Stimulated activated naive CD8-positive, alpha-beta T cell treated with anti-CD3 and anti-CD28 coated beads, Interleukin-15, Interleukin-2, amounts not matched to agents 100 ng/mL and 50 ng/mL, for 24 hours (primary cell): ENCODE data around the gene RAB11FIP3.

Source experiments
- H3K27ac Mint-ChIP-seq: one replicate; pipeline ENCODE4 v1.8.0; 2021; ENCODE audit warnings: mild to moderate bottlenecking, mixed read lengths
- H3K27me3 Mint-ChIP-seq: one replicate; pipeline ENCODE4 v1.8.0; 2021; ENCODE audit warnings: mixed read lengths
- H3K36me3 Mint-ChIP-seq: one replicate; pipeline ENCODE4 v1.8.0; 2021; ENCODE audit warnings: low read depth, mixed read lengths
- H3K4me1 Mint-ChIP-seq: one replicate; pipeline ENCODE4 v1.8.0; 2021; ENCODE audit warnings: low read depth, mixed read lengths
- H3K4me3 Mint-ChIP-seq: one replicate; pipeline ENCODE4 v1.8.0; 2021; ENCODE audit warnings: mild to moderate bottlenecking, mixed read lengths
- H3K9me3 Mint-ChIP-seq: one replicate; pipeline ENCODE4 v1.8.0; 2021; ENCODE audit warnings: mixed read lengths

RAB11FIP3 gene

DNA sequence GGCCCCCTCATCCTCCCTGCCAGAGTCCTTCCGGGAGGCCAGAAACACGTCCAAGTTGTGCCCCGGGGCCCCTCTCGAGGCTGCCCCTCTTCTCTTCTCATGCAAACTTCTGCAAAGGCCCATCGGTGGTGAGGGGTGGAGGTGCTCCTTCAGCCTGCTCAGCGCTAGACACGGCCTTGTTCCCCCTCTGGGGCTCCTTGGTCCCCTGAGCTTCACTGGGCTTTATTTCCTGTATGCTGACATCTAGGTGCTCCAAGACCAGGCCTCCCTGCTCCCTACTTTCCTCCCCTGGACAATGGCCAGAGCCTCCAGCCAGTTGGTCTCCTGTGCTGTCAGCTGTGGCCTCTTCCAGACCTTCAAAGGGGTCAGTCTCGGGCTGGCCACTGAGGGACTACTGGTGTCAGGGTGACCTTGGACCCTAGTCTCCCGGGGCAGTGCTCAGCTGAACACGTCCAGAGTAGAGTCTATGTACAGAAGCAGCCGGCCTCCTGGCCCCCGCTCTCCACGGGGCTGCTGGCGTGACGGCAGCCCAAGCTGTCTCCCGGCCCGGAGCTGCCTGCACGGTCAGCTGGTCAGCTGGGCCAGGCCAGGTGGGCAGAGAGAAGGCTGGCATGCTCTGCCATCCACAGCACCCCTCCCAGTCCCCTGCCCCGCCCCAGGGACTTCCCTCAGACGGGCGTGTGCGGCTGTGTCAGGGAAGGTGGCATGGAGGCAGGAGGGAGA is 133.0 kb downstream of the RAB11FIP3 start:
- Mint-ChIP-seq H3K9me3 (no peaks in the 10 kb centered on the region), H3K27me3 (peaks cover 6% of the 10 kb centered on the region), H3K27ac (no peak overlapping the region), H3K4me1 (no peaks in the 10 kb centered on the region), H3K4me3 (no peak overlapping the region), H3K36me3 (no peaks in the 10 kb centered on the region)

DNA sequence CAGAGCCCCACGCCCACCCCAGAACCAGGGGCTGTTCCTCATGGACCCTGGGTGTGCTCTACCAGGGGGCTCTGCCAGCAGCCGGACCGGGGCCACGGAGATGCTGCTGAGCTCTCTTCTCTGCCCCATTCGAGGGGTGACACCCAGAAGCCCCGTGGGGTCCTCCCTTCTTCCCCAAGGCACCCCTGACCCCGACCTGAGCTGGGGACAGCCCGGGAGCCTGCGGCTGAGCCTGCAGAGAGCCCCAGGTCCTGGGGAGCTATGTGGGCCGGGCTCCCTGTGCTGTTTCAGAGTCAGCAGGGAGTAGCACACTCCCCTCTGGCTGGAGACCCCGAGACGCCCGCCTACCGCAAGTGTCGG is 133.6 kb downstream of the RAB11FIP3 start:
- Mint-ChIP-seq H3K27ac (no peak overlapping the region), H3K27me3 (peaks cover 6% of the 10 kb centered on the region), H3K36me3 (no peaks in the 10 kb centered on the region), H3K9me3 (no peaks in the 10 kb centered on the region), H3K4me3 (no peak overlapping the region), H3K4me1 (no peaks in the 10 kb centered on the region)

DNA sequence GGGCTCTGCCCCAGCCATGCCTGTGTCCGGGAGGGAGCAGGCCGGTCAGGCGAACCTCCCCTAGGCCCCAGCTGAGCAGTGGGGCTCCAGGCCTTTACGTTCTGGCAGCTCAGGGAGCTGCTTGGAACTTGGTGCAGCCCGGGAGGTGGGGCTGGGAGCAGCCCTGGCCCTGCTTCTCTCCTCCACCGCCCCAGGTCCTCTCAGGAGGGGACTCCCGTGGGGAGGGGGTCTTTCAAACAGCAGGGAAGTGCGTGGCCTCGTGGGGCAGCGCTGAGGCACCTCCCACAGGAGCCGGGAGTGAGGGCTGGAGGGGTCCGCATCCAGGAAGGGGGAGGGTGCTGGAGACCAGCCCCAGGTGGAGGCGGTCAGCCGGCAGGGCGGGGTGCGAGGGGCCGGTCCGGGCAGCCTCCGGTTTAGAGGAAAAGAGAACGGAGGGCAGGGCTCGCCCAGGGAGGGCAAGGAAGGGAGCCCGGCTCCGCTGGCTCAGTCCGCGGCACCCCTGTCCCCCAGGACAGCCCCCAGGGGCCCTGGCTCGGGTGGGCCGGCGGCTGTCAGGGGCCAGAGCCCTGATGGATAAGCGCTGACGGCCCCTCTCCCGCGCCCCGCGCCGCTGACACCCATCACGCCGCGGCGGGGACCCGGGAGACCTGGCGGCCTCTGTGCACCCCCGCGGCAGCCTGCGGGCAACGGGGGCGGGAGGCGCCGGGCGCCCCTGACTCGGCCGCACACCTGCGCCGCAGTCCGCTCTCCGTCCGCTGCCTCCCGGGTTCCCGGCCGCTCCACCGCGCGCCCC is 134.2 kb downstream of the RAB11FIP3 start:
- no peaks in the 10 kb centered on the region for H3K36me3 Mint-ChIP-seq
- H3K4me1 Mint-ChIP-seq = no peaks in the 10 kb centered on the region
- H3K27me3 Mint-ChIP-seq = peaks cover 6% of the 10 kb centered on the region
- no peaks in the 10 kb centered on the region for H3K9me3 Mint-ChIP-seq
- no peak overlapping the region for H3K27ac Mint-ChIP-seq
- H3K4me3 Mint-ChIP-seq = no peak overlapping the region

DNA sequence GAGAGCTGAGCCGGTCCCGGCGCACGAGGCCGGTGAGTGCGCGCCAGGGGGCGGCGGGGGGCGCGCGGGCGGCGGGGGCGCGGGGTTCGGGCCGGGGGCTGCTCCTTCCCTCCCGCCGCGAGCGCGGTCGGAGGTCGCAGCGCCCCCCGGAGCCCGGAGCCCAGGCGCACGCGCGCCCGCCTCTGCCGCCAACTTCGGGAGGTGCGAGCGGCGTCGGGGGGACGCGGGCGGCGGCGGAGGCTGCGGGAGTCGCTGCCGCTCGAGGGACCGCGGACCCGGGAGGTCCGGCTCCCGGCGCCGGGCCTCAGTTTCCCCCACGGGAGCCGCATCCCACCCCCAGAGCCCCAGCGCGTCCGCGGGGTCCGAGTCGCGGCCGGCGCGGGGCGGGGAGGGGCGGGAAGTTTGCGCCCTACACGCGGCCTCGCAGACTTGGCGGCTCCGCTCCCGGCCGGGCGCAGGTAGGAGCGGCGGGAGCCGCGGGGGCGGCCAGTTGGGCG is 134.8 kb downstream of the RAB11FIP3 start, which contains the start of gene PRR35:
Gene PRR35, plus strand, starts transcription at position 191 of the 497 bp plus-strand sequence. CDS start 2,901 bp downstream, outside the sequence.
- H3K36me3 Mint-ChIP-seq = no peaks in the 10 kb centered on the region
- H3K4me3 Mint-ChIP-seq = no peak within 1 kb of the TSS
- no peaks in the 10 kb centered on the region for H3K4me1 Mint-ChIP-seq
- H3K27ac Mint-ChIP-seq = no peak within 1 kb of the TSS
- H3K9me3 Mint-ChIP-seq = no peaks in the 10 kb centered on the region
- H3K27me3 Mint-ChIP-seq = peaks cover 6% of the 10 kb centered on the region

DNA sequence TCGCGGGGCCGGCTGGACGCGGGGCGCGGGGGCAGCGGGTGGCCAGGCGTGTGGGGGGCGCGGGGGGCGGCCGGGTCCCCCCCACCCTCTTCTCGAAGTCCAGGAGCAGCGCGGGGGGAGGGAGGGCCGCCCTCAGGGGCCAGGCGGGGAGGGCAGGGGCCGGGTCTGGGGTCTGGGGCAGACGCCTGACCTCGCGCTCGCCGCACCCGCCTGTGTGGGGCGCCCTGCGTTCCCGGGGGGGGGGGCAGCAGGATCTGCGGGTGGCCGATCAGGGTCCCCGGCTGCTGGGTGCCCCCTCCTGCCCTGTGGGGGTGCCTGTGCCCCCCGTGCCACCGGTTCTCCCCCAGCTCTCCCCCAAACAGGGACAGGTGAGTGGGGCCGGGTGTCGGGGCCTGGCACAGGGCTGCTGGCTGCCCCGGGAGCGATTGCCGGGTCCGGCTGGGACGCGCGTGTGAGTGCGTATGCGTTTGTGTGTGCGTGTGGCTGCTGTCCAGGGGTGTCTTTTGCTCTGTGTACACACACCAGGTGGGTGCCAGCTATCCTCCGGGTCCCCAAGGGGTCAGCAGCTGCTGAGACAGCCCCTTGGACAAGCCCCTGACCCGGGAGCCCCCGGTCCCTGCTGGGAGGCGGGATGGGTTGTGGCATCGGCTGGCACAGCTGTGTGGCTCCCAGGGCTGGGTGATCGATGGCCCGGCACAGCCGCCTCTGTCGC is 135.4 kb downstream of the RAB11FIP3 start:
- Mint-ChIP-seq H3K9me3 (no peaks in the 10 kb centered on the region), H3K36me3 (no peaks in the 10 kb centered on the region), H3K4me3 (no peak overlapping the region), H3K4me1 (no peaks in the 10 kb centered on the region), H3K27ac (no peak overlapping the region), H3K27me3 (peaks cover 6% of the 10 kb centered on the region)

DNA sequence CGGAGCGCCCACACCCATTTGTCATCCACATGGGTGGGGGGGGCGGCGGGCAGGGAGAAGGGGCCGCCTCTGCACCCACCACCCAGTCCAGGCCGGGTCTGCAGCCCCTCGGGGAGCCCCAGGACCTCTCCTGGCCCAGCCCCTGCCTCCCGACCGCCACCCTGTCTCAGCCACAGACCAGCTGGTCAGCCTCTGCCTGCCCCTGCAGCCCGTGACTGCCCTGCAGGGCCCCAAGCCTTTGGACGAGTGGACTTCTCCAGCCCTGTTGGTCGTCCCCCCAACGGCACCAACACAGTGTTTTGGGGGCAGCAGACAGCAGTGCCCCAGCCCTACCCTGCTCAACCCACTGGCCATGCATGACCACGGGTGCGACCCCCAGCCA is 136.0 kb downstream of the RAB11FIP3 start:
- H3K4me3 Mint-ChIP-seq = no peak overlapping the region
- H3K27me3 Mint-ChIP-seq = peaks cover 6% of the 10 kb centered on the region
- H3K4me1 Mint-ChIP-seq = peaks cover under 1% of the 10 kb centered on the region
- no peak overlapping the region for H3K27ac Mint-ChIP-seq
- no peaks in the 10 kb centered on the region for H3K9me3 Mint-ChIP-seq
- no peaks in the 10 kb centered on the region for H3K36me3 Mint-ChIP-seq

DNA sequence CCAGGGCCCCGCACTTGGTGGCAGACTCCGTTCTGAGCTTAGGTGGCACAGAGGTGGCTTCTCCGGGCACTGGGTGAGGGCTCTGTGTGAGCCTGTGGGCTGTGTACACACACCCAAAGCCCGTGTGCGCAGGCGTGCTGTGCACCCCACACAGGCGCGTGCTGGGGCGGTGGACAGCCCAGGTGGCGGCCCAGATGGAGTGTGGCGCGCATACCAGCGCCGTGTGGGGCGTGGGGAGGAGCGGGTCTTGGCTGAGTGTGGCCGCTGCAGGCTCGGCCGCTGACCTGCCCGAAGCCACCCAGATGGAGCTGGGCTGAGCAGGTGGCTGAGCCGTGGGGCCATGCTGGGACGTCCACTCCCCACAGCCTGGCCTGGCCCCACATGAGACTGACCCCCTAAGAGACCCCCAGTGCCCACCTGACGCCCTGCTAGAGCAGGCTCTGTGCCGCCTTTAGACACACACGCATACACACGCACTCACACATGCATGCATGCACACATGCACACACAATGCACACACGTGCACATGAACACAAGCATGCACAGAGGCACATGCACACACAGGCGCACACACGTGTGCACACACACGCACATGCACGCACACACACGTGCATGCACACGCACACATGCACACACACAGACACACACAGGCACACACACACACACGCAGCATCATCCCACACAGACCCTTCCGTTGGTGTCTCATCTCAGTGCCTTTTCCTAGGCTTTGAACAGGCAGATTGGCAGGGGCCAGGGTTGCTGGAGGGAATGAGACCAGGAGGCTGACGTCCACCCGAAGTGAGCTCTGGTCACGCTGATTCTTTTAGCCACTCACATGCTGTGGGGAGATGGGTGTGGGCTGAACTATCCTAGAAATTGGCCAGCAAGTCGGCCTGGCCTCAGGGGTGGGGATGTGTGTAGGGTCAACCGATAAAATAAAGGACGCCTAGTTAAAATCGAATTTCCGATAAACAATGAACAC is 136.8 kb downstream of the RAB11FIP3 start:
- Mint-ChIP-seq H3K4me3 (no peak overlapping the region), H3K9me3 (no peaks in the 10 kb centered on the region), H3K36me3 (no peaks in the 10 kb centered on the region), H3K4me1 (peaks cover 9% of the 10 kb centered on the region), H3K27me3 (peaks cover 6% of the 10 kb centered on the region), H3K27ac (no peak overlapping the region)

DNA sequence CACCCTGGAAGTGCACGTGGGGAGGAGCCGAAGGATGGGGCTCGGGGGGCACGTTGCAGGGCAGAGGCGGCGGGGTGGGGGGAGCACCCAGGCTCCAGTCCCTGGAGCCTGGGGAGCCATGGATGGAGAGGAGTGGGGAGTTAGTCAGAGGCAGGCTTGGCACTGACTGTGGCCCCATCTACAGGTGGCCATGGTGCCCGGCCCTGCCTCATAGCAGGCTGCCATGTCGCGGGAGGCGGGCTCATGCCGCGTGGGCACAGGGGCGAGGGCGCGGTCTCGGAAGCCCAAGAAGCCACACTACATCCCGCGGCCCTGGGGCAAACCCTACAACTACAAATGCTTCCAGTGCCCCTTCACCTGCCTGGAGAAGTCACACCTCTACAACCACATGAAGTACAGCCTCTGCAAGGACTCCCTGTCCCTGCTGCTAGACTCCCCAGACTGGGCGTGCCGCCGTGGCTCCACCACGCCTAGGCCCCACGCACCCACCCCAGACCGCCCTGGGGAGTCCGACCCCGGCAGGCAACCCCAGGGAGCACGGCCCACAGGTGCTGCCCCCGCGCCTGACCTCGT is 137.7 kb downstream of the RAB11FIP3 start:
- Mint-ChIP-seq H3K4me1 (peaks cover 10% of the 10 kb centered on the region), H3K36me3 (no peaks in the 10 kb centered on the region), H3K27ac (no peak overlapping the region)

DNA sequence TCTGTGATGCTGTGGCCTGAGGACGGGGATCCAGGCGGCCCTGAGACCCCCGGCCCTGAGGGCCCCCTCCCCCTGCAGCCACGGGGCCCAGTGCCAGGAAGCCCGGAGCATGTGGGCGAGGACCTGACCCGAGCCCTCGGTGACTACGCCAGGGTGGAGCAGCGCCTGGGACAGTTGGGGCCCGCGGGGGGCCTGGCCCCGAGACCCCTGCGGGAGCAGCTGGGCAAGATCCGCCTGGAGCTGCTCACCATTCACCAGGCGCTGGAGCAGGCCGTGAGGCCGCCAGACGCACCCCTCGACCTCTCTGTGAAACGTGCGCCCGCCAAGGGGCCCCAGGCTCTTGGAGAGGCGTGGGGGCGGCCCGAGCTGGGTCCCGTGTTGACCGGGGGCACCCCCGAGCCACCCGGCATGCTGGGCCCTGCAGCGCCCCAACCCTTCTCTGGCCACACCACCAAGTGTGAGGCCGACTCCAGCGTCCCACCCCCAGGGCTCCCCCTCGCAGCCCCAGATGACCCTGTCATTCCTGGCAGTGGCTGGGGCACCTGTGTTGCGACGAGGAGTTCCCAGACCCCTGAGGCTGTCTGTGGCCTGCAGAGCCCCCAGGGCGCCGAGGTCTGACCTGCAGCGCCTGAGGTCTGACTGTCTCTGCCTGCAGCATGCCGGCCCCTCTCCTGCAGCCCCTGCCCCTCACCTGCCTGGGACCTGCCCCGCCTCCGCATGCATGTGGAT is 139.4 kb downstream of the RAB11FIP3 start:
- H3K27ac Mint-ChIP-seq = no peak overlapping the region
- no peaks in the 10 kb centered on the region for H3K36me3 Mint-ChIP-seq

More for the DNA sequence above, 137.7 kb downstream of the RAB11FIP3 start:
- Mint-ChIP-seq H3K9me3 (no peaks in the 10 kb centered on the region), H3K27me3 (peaks cover 6% of the 10 kb centered on the region), H3K4me3 (no peak overlapping the region)

DNA sequence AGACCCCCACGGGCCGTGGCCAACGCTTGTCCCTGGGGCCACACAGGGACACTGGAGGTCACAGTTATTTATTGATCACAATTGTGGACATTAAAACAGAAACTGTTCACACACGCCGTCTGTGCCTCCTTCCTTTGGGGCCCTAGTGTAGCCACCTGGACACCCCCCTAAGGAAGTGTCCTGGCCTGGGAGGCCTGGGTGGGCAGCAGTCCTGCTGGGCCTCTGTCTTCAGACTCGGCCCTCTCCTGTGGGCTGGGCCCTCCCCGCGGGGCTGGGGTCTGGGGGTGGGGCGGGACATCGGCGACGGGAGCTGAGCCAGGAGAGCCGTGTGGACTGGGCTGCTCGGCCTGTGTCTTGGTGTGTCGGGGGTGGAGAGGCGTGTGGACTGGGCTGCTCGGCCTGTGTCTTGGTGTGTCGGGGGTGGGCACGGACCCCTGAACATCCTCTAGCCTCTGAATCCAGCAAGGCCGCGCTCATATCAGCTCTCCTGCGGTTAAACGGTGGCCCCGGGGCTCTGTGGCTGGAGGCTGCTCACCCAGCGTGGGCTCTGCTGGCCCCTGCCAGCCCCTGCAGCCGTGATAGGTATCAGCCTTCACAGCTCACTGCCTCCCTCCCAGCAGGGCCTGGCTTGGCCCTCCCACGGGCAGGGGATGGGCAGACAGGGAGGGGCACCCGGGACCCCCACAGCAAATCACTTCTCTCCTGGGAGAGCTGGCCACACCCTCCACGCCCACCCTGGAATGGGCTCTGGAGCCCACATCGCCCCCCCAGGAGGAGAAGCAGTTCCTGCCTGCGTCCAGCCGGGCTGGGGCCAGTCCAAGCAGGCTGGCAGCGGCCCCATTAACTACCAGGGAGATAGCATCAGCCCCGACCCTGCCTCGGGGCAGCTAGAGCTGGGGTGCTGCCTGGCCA is 140.2 kb downstream of the RAB11FIP3 start:
- Mint-ChIP-seq H3K36me3 (no peaks in the 10 kb centered on the region), H3K27me3 (peaks cover 6% of the 10 kb centered on the region), H3K9me3 (no peaks in the 10 kb centered on the region), H3K27ac (no peak overlapping the region), H3K4me3 (no peak overlapping the region), H3K4me1 (peaks cover 18% of the 10 kb centered on the region)

More for the DNA sequence above, 139.4 kb downstream of the RAB11FIP3 start:
- Mint-ChIP-seq H3K9me3 (no peaks in the 10 kb centered on the region), H3K4me1 (peaks cover 17% of the 10 kb centered on the region), H3K27me3 (peaks cover 6% of the 10 kb centered on the region), H3K4me3 (no peak overlapping the region)

DNA sequence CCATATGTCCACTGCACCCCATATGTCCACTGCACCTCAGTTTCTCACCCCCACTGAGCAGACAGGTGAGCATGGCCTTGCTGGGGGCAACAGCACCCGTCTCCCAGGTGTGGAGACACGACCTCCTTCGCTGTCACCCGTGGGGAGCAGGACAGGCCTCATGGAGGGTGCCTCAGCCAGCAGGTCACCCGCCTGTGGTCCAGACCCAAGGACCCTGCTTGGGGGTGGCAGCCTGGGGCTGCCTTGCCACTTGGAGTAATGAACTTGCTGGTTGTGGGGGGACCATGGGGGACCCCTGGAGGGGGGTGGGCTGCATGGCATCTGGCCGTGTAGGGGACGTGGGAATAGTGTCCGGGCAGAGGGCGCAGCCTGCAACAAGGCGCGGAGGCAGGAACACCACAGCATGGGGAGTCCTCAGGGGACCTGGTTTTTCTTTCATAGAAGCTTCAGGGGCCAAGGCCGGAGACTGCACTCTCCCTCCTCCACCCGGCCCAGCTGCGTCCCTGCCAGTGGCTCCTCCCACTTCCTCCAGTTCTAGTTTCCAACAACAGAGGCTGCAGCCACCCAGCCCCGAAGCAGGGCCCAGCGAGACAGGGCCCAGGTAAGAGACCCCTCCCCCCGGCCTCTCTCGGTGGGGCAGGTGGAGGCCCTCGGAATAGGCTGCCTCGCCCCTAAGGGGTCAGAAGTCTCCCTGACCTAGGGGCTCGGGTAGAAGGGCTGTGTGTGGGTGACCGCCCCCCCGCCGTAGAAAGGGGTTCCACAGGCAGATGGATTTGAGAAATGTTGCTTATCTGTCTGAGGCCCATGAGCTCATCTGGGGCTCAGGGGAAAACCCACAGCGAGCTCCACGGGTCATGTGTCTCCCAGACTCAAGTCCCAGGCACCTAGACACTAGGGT is 141.3 kb downstream of the RAB11FIP3 start, which contains the start of gene NHLRC4:
Gene NHLRC4, plus strand, starts transcription at position 531 of the 898 bp plus-strand sequence. CDS start 1,043 bp downstream, outside the sequence.
- Mint-ChIP-seq H3K9me3 (no peaks in the 10 kb centered on the region), H3K27me3 (peaks cover 6% of the 10 kb centered on the region), H3K36me3 (no peaks in the 10 kb centered on the region), H3K4me1 (peaks cover 28% of the 10 kb centered on the region), H3K27ac (peak within 1 kb of the TSS; percentile 16), H3K4me3 (peak within 1 kb of the TSS; percentile 35)
